C1 segment of cervical spinal cord (tissue), 14 donors: Measurements from ENCODE around the gene CCNI2.

Experiments
- DNase-seq, 14 donors: peaks; one replicate each; lab custom pipeline; 2025; lab: John Stamatoyannopoulos, UW

Gene CCNI2

GRCh38 chr5:132749506-132749905 is 2.3 kb downstream of the CCNI2 start:
- no peak for DNase-seq

GRCh38 chr5:132750471-132751230 is 3.4 kb downstream of the CCNI2 start:
- DNase-seq: no peak

GRCh38 chr5:132751444-132751843 is 4.2 kb downstream of the CCNI2 start:
- no peak for DNase-seq

- no peak for DNase-seq
Observed at GRCh38 chr5:132751971-132752580, 4.8 kb downstream of the CCNI2 start.

GRCh38 chr5:132752581-132753125 is 5.4 kb downstream of the CCNI2 start:
- no peak for DNase-seq

- DNase-seq: peak in 11 of 14 donors; percentile 20 to 72 (median 42)
Observed at GRCh38 chr5:132753135-132753987, 6.1 kb downstream of the CCNI2 start.

GRCh38 chr5:132754111-132754510 is 6.9 kb downstream of the CCNI2 start:
- no peak for DNase-seq

- DNase-seq: no peak
Observed at GRCh38 chr5:132754947-132755346, 7.7 kb downstream of the CCNI2 start.

- DNase-seq: no peak
Observed at GRCh38 chr5:132756542-132756941, 9.3 kb downstream of the CCNI2 start.

- no peak for DNase-seq
Observed at GRCh38 chr5:132758451-132758850, 11.2 kb downstream of the CCNI2 start.

- no peak for DNase-seq
Observed at GRCh38 chr5:132759114-132760048, 12.2 kb downstream of the CCNI2 start.

GRCh38 chr5:132760049-132760420 is 12.8 kb downstream of the CCNI2 start:
- no peak for DNase-seq

GRCh38 chr5:132760601-132761317 is 13.5 kb downstream of the CCNI2 start:
- no peak for DNase-seq

GRCh38 chr5:132761321-132762240 is 14.4 kb downstream of the CCNI2 start:
- no peak for DNase-seq

- no peak for DNase-seq
Observed at GRCh38 chr5:132762246-132763000, 15.2 kb downstream of the CCNI2 start.

GRCh38 chr5:132763181-132764036 is 16.2 kb downstream of the CCNI2 start:
- no peak for DNase-seq

GRCh38 chr5:132764051-132764450 is 16.8 kb downstream of the CCNI2 start:
- DNase-seq: no peak
